Upper lobe of left lung (tissue), 6 donors: Measurements from ENCODE around the gene VLDLR. TPM values are rescaled to one million over a fixed set of nuclear protein-coding genes. Genes with fewer than 3 reads are reported as not detected.

Experiments
- ATAC-seq, 2 donors: fragments of 200-7000 bp; cut with Tn5 transposase; one replicate each; pipeline ENCODE4 v1.9.1; 2022; ENCODE audit warnings: mild to moderate bottlenecking in 2 of 2, moderate library complexity in 2 of 2; ENCODE audit not compliant: low FRiP score in 2 of 2
- DNase-seq, 2 donors: peaks; one replicate each; pipeline ENCODE4 v3.0.0-alpha.2; 2019 to 2020
- H3K27ac ChIP-seq, 4 donors: fragments of 200-600 bp; sonication (generic); one replicate each; pipeline ENCODE4 v1.5.1; 2016 to 2019
- H3K27me3 ChIP-seq, 4 donors: fragments of 200-600 bp; sonication (generic); one replicate each; pipeline ENCODE4 v1.5.1; 2017 to 2019
- H3K36me3 ChIP-seq, 4 donors: fragments of 200-600 bp; sonication (generic); one replicate each; pipeline ENCODE4 v1.5.1; 2016 to 2019
- H3K4me1 ChIP-seq, 4 donors: fragments of 200-600 bp; sonication (generic); one replicate each; pipeline ENCODE4 v1.5.1; 2018 to 2019
- H3K4me3 ChIP-seq, 4 donors: fragments of 200-600 bp; sonication (generic); one replicate each; pipeline ENCODE4 v1.5.1; 2017 to 2019; ENCODE audit warnings: mild to moderate bottlenecking in 2 of 4, moderate library complexity in 1 of 4
- H3K9me3 ChIP-seq, 4 donors: fragments of 200-600 bp; sonication (generic); one replicate each; pipeline ENCODE4 v1.5.1; 2018 to 2019
- CTCF ChIP-seq, 6 experiments: fragments of 450-650 bp in 4 of 6; fragments of 200-600 bp in 2 of 6; sonication (generic) in 2 of 6; IDR thresholded peaks; one replicate each; pipeline ENCODE4 v1.5.1; 2016 to 2019; ENCODE audit warnings: antibody characterized with exemption in 6 of 6
- EP300 ChIP-seq, 4 donors: sonication (generic); formaldehyde crosslinking; IDR thresholded peaks; one replicate each; pipeline ENCODE4 v1.5.1; 2017; ENCODE audit warnings: antibody characterized with exemption in 4 of 4, control low read depth in 2 of 4
- POLR2A ChIP-seq, 4 donors: fragments of 450-650 bp; IDR thresholded peaks; one replicate each; pipeline ENCODE4 v1.5.1; 2016 to 2017; ENCODE audit warnings: antibody characterized with exemption in 4 of 4, mild to moderate bottlenecking in 2 of 4
- POLR2AphosphoS5 ChIP-seq, 2 donors: sonication (generic); formaldehyde crosslinking; IDR thresholded peaks; one replicate each; pipeline ENCODE4 v1.5.1; 2017; ENCODE audit warnings: antibody characterized with exemption in 2 of 2
- WGBS, 2 donors: methylation state at CpG; one replicate each; pipeline ENCODE4 v1.1.5; 2017 to 2018; 5-methylcytosine and 5-hydroxymethylcytosine counted together
- total RNA-seq, 6 donors: library from RNA; depleted of rRNA in 4 of 6; stranded (reverse); fragments of >200 nt in 4 of 6; gene quantifications; one replicate each; pipeline versions ENCODE4 v1.1.0 to v1.2.1, GENCODE V29; 2016 to 2021
- donor health status: DM: no; HTN: no; CAD: no; lungs with moderate emphysema.
- donor health status: DM: no; HTN: yes; CAD: no; lungs with severe emphysema.

VLDLR gene
- total RNA-seq, 6 donors from 2014 or later, result 3.1 to 25.3 (median 11.9) TPM

GRCh38 chr9:2610985-2611384 lies 10.6 kb upstream of the VLDLR start:
- H3K9me3 ChIP-seq, result no peaks in the 10 kb centered on the region
- H3K4me1 ChIP-seq, result peaks cover 0 to 7% (median 0%) of the 10 kb centered on the region in 4 donors
- H3K27me3 ChIP-seq, result no peaks in the 10 kb centered on the region
- WGBS, 2 donors, result 67 to 75% methylated on average over 2 of the region's 2 CpGs
- H3K4me3 ChIP-seq, result no peak overlapping the region
- no peak overlapping the region for H3K27ac ChIP-seq
- TF ChIP-seq POLR2AphosphoS5 (IDR thresholded peaks at IDR 0.05), result no peak
- TF ChIP-seq EP300 (IDR thresholded peaks at IDR 0.05), result no peak
- no peak for TF ChIP-seq CTCF (IDR thresholded peaks at IDR 0.05)
- TF ChIP-seq POLR2A (IDR thresholded peaks at IDR 0.05), result no peak
- no peaks in the 10 kb centered on the region for H3K36me3 ChIP-seq
- DNase-seq, result no peak
- no peak for ATAC-seq

GRCh38 chr9:2611961-2612360 lies 9.6 kb upstream of the VLDLR start:
- TF ChIP-seq POLR2A (IDR thresholded peaks at IDR 0.05) (no peak), POLR2AphosphoS5 (IDR thresholded peaks at IDR 0.05) (no peak), CTCF (IDR thresholded peaks at IDR 0.05) (no peak), EP300 (IDR thresholded peaks at IDR 0.05) (no peak)
- H3K36me3 ChIP-seq, result no peaks in the 10 kb centered on the region
- H3K27me3 ChIP-seq, result no peaks in the 10 kb centered on the region
- ATAC-seq, result no peak
- DNase-seq, result no peak
- H3K9me3 ChIP-seq, result no peaks in the 10 kb centered on the region
- H3K27ac ChIP-seq, result no peak overlapping the region
- H3K4me3 ChIP-seq, result no peak overlapping the region
- H3K4me1 ChIP-seq, result peaks cover 0 to 7% (median 0%) of the 10 kb centered on the region in 4 donors
- 79 to 82% methylated on average over 2 of the region's 2 CpGs for WGBS, 2 donors

GRCh38 chr9:2613730-2614271 lies 7.8 kb upstream of the VLDLR start:
- TF ChIP-seq POLR2AphosphoS5 (IDR thresholded peaks at IDR 0.05) (no peak), EP300 (IDR thresholded peaks at IDR 0.05) (no peak), POLR2A (IDR thresholded peaks at IDR 0.05) (no peak), CTCF (IDR thresholded peaks at IDR 0.05) (no peak)
- Histone ChIP-seq H3K36me3 (no peaks in the 10 kb centered on the region), H3K4me1 (peaks cover 0 to 7% (median 0%) of the 10 kb centered on the region in 4 donors), H3K9me3 (no peaks in the 10 kb centered on the region), H3K27me3 (no peaks in the 10 kb centered on the region), H3K27ac (no peak overlapping the region), H3K4me3 (no peak overlapping the region)
- DNase-seq (no peak), ATAC-seq (peak; percentile 10 to 35)
- 59 to 71% methylated on average over 2 to 3 of the region's 3 CpGs for WGBS, 2 donors

GRCh38 chr9:2615497-2615896 lies 6.1 kb upstream of the VLDLR start:
- WGBS, 2 donors, result 81 to 88% methylated on average over 7 of the region's 7 CpGs
- H3K4me1 ChIP-seq, result peaks cover 0 to 7% (median 0%) of the 10 kb centered on the region in 4 donors
- H3K36me3 ChIP-seq, result no peaks in the 10 kb centered on the region
- no peak overlapping the region for H3K4me3 ChIP-seq
- TF ChIP-seq EP300 (IDR thresholded peaks at IDR 0.05), result no peak
- no peak for TF ChIP-seq POLR2A (IDR thresholded peaks at IDR 0.05)
- TF ChIP-seq CTCF (IDR thresholded peaks at IDR 0.05), result no peak
- H3K9me3 ChIP-seq, result no peaks in the 10 kb centered on the region
- H3K27ac ChIP-seq, result no peak overlapping the region
- ATAC-seq (no peak), DNase-seq (no peak)
- no peaks in the 10 kb centered on the region for H3K27me3 ChIP-seq

GRCh38 chr9:2616692-2617377 lies 4.8 kb upstream of the VLDLR start:
- Histone ChIP-seq H3K4me1 (peaks cover 0 to 13% (median 8%) of the 10 kb centered on the region in 4 donors), H3K27me3 (peaks cover 0 to 2% (median 0%) of the 10 kb centered on the region in 4 donors), H3K9me3 (no peaks in the 10 kb centered on the region), H3K27ac (no peak overlapping the region), H3K4me3 (no peak overlapping the region), H3K36me3 (no peaks in the 10 kb centered on the region)
- TF ChIP-seq POLR2AphosphoS5 (IDR thresholded peaks at IDR 0.05) (no peak), EP300 (IDR thresholded peaks at IDR 0.05) (no peak), POLR2A (IDR thresholded peaks at IDR 0.05) (no peak), CTCF (IDR thresholded peaks at IDR 0.05) (no peak)
- WGBS, 2 donors, result 87 to 89% methylated on average over 4 of the region's 4 CpGs
- no peak for DNase-seq
- ATAC-seq, result no peak
